Pulmonary artery endothelial cell (primary cell): ENCODE results near the gene TNFAIP6. TPM values are rescaled to one million over a fixed set of nuclear protein-coding genes. Genes with fewer than 3 reads are reported as not detected.
A peak's percentile ranks its signal among the peaks of the same experiment; 100 is the strongest.
"Not testable (repeated sequence)": the region's sequence is repeated elsewhere in the genome, so short reads cannot be mapped to it uniquely, and the experiment has no call there.

ENCODE experiments used
- DNase-seq: peaks from one replicate; pipeline ENCODE4 v3.0.0-alpha.2; 2011; ENCODE audit warnings: low read depth, low spot score
- total RNA-seq: library from RNA; depleted of rRNA; stranded (reverse); fragments of >200 nt; gene quantifications from 2 replicates; pipeline ENCODE4 v1.2.3, GENCODE V29; 2014

TNFAIP6 gene
- total RNA-seq: not detected in 2 replicates

DNA sequence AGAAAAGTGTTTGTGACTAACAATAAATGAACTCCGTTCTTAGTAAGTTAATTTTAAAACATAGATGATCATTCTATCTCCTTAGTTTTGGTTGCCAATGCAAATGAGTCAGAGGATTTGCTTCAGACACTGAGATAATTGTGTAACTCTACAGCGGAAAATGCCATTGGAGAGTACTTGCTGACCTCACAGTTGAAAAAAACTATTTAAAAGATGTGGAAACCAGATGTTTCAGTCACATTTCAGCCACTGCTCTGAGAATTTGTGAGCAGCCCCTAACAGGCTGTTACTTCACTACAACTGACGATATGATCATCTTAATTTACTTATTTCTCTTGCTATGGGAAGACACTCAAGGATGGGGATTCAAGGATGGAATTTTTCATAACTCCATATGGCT is at the start of gene TNFAIP6:
Gene TNFAIP6, plus strand, starts transcription at position 234 of the 400 bp plus-strand sequence. Its CDS starts 75 bp downstream, at position 309.
- no peak for DNase-seq

- DNase-seq: not testable (repeated sequence)
These were observed 47.1 kb upstream of the TNFAIP6 start for GRCh38 chr2:151310313-151310712.

DNA sequence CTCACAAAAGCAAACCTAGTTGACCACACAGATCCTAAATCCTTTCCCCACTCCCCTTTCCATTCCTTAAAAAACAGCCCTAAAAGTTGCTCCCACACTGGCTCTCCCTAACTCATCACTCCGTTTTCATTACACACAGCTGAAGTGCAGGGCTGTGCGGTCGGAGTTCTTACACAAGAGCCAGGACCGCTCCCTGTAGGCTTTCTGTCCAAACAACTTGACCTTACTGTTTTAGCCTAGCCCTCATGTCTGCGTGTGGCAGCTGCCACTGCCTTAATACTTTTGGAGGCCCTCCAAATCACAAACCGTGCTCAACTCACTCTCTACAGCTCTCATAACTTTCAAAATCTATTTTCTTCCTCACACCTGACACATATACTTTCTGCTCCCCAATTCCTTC is 45.0 kb upstream of the TNFAIP6 start:
- not testable (repeated sequence) for DNase-seq

DNA sequence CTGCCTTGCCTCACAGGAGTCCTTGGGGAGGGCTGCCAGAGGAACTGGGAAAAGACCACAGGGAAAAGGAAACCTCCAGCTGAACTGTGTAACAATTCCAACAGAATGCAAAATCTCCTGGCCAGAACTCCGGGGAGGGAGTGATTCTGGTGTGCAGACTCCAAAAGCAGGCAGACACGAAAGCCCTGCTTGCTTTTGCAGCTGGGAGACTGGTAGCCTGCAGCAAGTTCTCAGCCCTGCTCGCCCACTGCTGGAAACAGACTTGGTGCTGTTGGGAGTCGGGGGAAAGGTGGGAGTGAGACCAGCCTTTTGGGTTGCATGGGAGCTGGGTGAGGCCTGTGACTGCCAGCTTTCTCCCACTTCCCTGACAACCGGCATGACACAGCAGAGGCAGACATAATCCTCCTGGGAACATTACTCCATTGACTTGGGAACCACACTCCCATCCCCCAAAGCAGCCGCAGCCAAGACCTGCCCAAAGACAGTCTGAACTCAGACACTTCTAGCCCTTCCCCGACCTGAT is 42.0 kb upstream of the TNFAIP6 start:
- DNase-seq: no peak

GRCh38 chr2:151325581-151326095 is 31.8 kb upstream of the TNFAIP6 start:
- no peak for DNase-seq

DNA sequence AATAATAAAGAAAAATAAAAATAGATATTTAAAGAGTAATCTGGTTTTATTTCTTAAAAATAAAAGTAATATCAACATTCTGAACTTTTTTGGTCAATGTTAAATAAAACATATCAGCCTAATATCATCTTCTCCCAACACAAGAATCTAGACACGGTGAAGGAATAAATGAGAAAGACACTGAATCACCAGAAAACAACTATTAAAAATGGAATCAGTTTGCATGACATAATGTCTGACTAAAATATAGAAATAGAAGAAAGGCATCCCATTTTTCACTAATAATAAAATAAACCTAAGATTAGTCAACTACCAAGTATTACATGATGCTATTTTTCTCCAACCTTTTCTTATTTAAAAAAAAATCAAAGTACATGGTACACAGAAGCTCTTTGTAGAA is 30.8 kb upstream of the TNFAIP6 start:
- DNase-seq: no peak

DNA sequence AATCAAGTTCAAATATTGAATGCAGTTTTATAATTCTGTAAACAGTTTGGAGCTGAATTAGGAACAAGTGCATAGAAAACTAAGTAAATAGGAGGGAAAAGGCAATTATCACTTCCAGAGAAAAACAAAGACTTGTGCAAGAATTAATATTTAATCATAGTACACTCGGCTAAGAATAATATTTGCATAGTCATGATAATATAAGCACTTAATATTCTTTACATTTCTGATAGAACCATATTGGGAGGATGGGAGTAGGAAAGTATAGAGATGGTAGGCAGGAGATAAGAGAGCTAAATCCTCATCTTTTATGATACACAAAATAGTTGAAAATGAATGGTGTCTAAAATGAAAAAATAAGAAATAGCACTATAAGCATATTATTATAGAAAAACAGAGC is 27.4 kb upstream of the TNFAIP6 start:
- DNase-seq: no peak

- no peak for DNase-seq
These were observed 24.3 kb upstream of the TNFAIP6 start for GRCh38 chr2:151333083-151333482.

DNA sequence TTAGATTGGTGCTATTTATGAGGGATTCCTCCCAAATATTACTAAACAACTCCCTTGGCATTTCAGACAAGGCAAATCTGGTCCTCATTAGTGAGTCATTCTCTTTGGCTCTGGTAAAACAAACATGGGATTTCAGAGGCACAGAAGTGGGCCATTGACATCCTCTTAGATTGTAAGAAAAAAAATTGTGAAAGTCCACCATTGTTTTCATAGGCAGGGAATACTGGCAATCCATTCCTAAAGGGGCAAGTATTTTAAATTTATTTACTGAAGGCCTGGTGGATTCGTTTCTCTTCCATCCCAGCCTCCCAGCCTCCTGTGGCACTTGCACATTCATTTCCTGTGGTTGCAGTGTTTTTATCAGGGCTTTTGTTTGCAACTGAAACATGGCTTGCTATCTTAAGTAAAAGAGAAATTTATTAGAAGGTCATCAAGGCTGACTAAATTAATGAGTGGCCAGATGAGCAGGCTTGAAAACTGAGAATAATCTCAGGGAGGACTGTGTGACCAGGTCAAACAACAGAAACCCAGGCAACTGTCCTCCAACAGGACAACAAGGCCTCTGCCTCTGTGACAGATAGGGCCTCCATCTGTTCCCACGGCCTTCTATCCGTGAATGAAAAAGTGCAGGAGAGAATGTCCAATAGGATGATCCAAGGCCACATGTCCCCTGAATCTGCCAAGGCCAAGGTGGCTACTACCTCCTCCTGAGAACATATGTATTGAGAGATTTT is 23.1 kb upstream of the TNFAIP6 start:
- DNase-seq: peak; percentile 35

GRCh38 chr2:151336863-151337371 is 20.5 kb upstream of the TNFAIP6 start:
- no peak for DNase-seq

GRCh38 chr2:151337643-151338042 is 19.7 kb upstream of the TNFAIP6 start:
- DNase-seq: no peak

- no peak for DNase-seq
These were observed 19.3 kb upstream of the TNFAIP6 start for GRCh38 chr2:151338115-151338514.

DNA sequence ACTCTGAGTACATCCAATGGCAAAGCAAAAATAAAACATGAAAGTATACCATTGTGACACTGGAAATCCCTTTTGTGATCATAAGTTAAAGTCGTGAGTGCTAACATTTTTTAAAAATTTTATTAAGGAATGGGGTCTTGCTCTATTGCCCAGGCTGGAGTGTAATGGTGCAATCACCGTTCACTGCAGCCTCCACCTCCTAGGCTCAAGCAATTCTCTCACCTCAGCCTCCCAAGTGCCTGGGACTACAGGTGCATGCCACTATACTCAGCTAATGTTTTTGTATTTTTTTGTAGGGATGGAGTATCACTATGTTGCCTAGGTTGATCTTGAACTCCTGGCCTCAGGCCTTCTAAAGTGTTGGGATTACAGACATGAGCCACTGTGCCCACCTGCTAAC is 14.3 kb upstream of the TNFAIP6 start:
- no peak for DNase-seq

GRCh38 chr2:151344191-151344590 is 13.2 kb upstream of the TNFAIP6 start:
- DNase-seq: not testable (repeated sequence)

- no peak for DNase-seq
These were observed 12.5 kb upstream of the TNFAIP6 start for GRCh38 chr2:151344906-151345305.

DNA sequence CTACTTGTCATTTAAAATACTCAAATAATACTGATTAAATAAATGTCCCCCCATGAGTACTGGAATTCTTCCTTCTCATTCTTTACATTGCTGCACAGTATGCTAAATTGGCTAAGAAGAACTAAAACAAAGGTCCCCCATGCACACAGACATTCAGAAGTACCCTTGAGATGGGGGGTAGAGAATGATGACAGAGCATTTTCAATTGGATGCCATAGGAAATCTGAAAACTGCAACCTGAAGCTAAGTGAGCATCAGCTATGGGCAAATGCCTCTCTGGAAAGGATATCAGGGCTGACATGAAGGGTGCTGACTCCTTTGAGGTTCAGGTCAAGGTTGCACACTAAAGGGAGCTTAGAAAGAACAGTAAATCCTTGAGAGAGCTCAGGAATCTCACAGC is 10.1 kb upstream of the TNFAIP6 start:
- DNase-seq: no peak

- DNase-seq: no peak
These were observed 9.5 kb upstream of the TNFAIP6 start for GRCh38 chr2:151347906-151348305.

DNA sequence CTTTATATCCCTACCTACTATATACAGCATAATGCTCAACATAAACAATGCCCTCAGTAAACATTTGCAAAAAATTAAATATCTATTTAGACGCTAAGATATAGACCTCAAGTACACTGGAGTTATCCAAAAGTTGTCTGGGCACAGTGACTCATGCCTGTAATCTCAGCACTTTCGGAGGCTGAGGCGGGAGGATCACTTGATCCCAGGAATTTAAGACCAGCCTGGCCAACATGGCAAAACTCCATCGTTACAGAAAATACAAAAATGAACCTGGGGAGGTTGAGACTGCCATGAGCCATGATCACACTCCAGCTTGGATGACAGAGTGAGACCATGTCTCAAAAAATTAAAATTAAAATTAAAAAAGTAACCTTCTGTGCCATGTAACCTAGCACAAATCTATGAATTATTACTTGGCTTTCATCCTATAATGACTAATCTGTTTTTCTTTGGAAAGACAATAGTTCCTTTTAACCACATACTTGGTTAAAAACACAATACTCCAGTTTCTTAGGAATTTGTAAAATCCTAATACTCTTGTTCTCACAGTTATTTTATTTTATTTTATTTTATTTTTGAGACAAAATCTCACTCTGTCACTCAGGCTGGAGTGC is 6.7 kb upstream of the TNFAIP6 start:
- no peak for DNase-seq

GRCh38 chr2:151353995-151354394 is 3.4 kb upstream of the TNFAIP6 start:
- no peak for DNase-seq

GRCh38 chr2:151354807-151355206 is 2.6 kb upstream of the TNFAIP6 start:
- DNase-seq: no peak

DNA sequence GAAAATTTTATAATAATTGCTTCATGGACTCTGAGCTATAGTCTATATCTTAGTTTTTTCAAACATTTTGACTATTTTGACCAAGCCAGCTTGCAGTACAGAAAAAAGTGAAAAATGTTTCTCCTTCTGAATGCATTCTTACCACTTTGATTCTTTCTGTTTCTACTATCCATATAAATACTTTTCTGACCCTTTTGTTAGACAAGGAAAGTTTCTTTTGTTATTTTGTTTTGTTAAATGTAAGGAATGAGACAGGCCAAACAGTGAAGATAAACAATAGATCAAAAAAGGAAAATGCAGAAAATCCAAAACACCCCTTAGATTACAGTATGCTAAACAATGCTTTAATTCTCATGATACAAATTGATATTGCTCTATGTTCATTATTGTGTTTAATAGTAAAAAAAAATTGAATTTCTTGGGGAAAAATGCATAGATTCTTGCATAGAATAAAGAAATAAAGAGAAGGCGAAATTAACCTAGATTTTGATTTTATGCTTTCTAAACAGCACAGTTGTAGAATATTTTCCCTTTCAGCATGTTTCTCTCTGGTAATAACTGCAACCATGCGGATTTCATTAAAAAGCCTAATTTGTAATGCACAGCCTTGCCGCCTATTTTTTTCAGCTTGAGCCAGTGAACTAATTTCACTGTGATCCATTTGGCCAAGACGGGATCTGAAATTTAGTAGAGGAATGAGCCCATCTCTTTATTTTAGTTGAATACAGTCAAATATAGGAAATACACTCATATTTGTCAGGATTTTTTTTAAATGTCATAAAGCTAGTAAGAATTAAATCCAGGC is 976 bp downstream of the TNFAIP6 start:
- no peak for DNase-seq
